Astrocyte (in vitro differentiated cells and primary cell): ENCODE results near the gene FIG4. TPM values are rescaled to one million over a fixed set of nuclear protein-coding genes. Genes with fewer than 3 reads are reported as not detected.

Experiments used
- DNase-seq: peaks from one replicate; pipeline ENCODE4 v3.0.0-alpha.2; 2010; ENCODE audit warnings: low read depth
- FAIRE-seq: peaks from 2 replicates; lab custom pipeline; 2011; peaks lifted over from hg19 to GRCh38; lab: Jason Lieb, UNC
- H2AFZ ChIP-seq: 2 replicates; pipeline ENCODE4 v1.6.0; 2012; ENCODE audit warnings: low read depth, low read length, inconsistent platforms
- H3K27ac ChIP-seq: 2 replicates; pipeline ENCODE4 v1.5.1; 2011; ENCODE audit warnings: low read depth, low read length, inconsistent platforms
- H3K27me3 ChIP-seq: 2 replicates; pipeline ENCODE4 v1.6.0; 2011; ENCODE audit warnings: low read length, inconsistent platforms; ENCODE audit not compliant: insufficient read depth
- H3K36me3 ChIP-seq: 2 replicates; pipeline ENCODE4 v1.5.1; 2011; ENCODE audit warnings: low read length, inconsistent platforms; ENCODE audit not compliant: insufficient read depth
- H3K4me1 ChIP-seq: 2 replicates; pipeline ENCODE4 v1.5.1; 2011; ENCODE audit warnings: low read length, inconsistent platforms; ENCODE audit not compliant: insufficient read depth
- H3K4me2 ChIP-seq: 2 replicates; pipeline ENCODE4 v1.6.0; 2012; ENCODE audit warnings: low read length, inconsistent platforms
- H3K4me3 ChIP-seq: 2 replicates; pipeline ENCODE4 v1.5.1; 2011; ENCODE audit warnings: low read depth, mild to moderate bottlenecking, low read length, inconsistent platforms; ENCODE audit not compliant: insufficient read depth
- H3K79me2 ChIP-seq: 2 replicates; pipeline ENCODE4 v1.6.0; 2012; ENCODE audit warnings: mild to moderate bottlenecking, low read length, inconsistent platforms; ENCODE audit not compliant: insufficient read depth
- H3K9ac ChIP-seq: 2 replicates; pipeline ENCODE4 v1.6.0; 2012; ENCODE audit warnings: mild to moderate bottlenecking, low read length, inconsistent platforms
- H3K9me3 ChIP-seq: 2 replicates; pipeline ENCODE4 v1.5.1; 2012; ENCODE audit warnings: low read depth, mild to moderate bottlenecking, low read length, inconsistent platforms; ENCODE audit not compliant: insufficient read depth
- H4K20me1 ChIP-seq: 2 replicates; pipeline ENCODE4 v1.6.0; 2012; ENCODE audit warnings: low read length, inconsistent platforms; ENCODE audit not compliant: insufficient read depth
- H3K27ac Mint-ChIP-seq: one replicate; pipeline ENCODE4 v1.8.0; 2021; ENCODE audit warnings: mild to moderate bottlenecking, mixed read lengths; ENCODE audit not compliant: unreplicated experiment
- H3K27me3 Mint-ChIP-seq: one replicate; pipeline ENCODE4 v1.8.0; 2021; ENCODE audit warnings: low read depth, mixed read lengths; ENCODE audit not compliant: unreplicated experiment
- H3K36me3 Mint-ChIP-seq: one replicate; pipeline ENCODE4 v1.8.0; 2021; ENCODE audit warnings: low read depth, mixed read lengths; ENCODE audit not compliant: unreplicated experiment
- H3K4me1 Mint-ChIP-seq: one replicate; pipeline ENCODE4 v1.8.0; 2021; ENCODE audit warnings: low read depth, mixed read lengths; ENCODE audit not compliant: unreplicated experiment
- H3K4me3 Mint-ChIP-seq: one replicate; pipeline ENCODE4 v1.8.0; 2021; ENCODE audit warnings: mild to moderate bottlenecking, moderate library complexity, mixed read lengths; ENCODE audit not compliant: unreplicated experiment
- H3K9me3 Mint-ChIP-seq: one replicate; pipeline ENCODE4 v1.8.0; 2021; ENCODE audit warnings: mild to moderate bottlenecking, mixed read lengths; ENCODE audit not compliant: unreplicated experiment
- CTCF ChIP-seq: IDR thresholded peaks from 2 replicates; pipeline ENCODE4 v1.5.1; 2011; ENCODE audit warnings: low read depth, mild to moderate bottlenecking, inconsistent platforms, low read length, moderate library complexity; ENCODE audit not compliant: insufficient read depth
- EZH2 ChIP-seq: IDR thresholded peaks from 2 replicates; pipeline ENCODE4 v1.6.1; 2012; ENCODE audit warnings: mild to moderate bottlenecking, low read length, inconsistent platforms; ENCODE audit not compliant: insufficient read depth
- total RNA-seq: library from RNA; stranded (reverse); gene quantifications from 2 replicates; pipeline ENCODE4 v1.2.1, GENCODE V29; 2021

Gene FIG4
- total RNA-seq, 1 donor from 2014 or later: 8.4 TPM

- Histone ChIP-seq H3K27me3 (no peaks in the 10 kb centered on the region), H3K9ac (no peak overlapping the region), H3K36me3 (no peaks in the 10 kb centered on the region), H3K9me3 (no peaks in the 10 kb centered on the region), H3K4me3 (no peak overlapping the region), H3K79me2 (no peaks in the 10 kb centered on the region), H3K4me2 (no peak overlapping the region), H3K4me1 (no peaks in the 10 kb centered on the region), H4K20me1 (no peaks in the 10 kb centered on the region), H2AFZ (no peak overlapping the region), H3K27ac (no peak overlapping the region)
- Mint-ChIP-seq H3K4me3 (no peak overlapping the region), H3K9me3 (peaks cover 1% of the 10 kb centered on the region), H3K27ac (no peak overlapping the region), H3K4me1 (no peaks in the 10 kb centered on the region), H3K36me3 (peaks cover 5% of the 10 kb centered on the region), H3K27me3 (no peaks in the 10 kb centered on the region)
- TF ChIP-seq EZH2 (no peak), CTCF (no peak)
- DNase-seq (no peak), FAIRE-seq (no peak)
Measured at GRCh38 chr6:109816452-109817374, 125.6 kb downstream of the FIG4 start.

- Histone ChIP-seq H4K20me1 (no peaks in the 10 kb centered on the region), H3K9me3 (no peaks in the 10 kb centered on the region), H3K4me3 (no peak overlapping the region), H3K27me3 (no peaks in the 10 kb centered on the region), H2AFZ (no peak overlapping the region), H3K9ac (no peak overlapping the region), H3K36me3 (no peaks in the 10 kb centered on the region), H3K79me2 (no peaks in the 10 kb centered on the region), H3K4me1 (peaks cover 6% of the 10 kb centered on the region), H3K27ac (no peak overlapping the region), H3K4me2 (no peak overlapping the region)
- no peak overlapping the region for H3K4me3 Mint-ChIP-seq
- no peaks in the 10 kb centered on the region for H3K27me3 Mint-ChIP-seq
- H3K9me3 Mint-ChIP-seq: no peaks in the 10 kb centered on the region
- TF ChIP-seq CTCF (no peak), EZH2 (no peak)
- peaks cover 9% of the 10 kb centered on the region for H3K36me3 Mint-ChIP-seq
- DNase-seq (no peak), FAIRE-seq (no peak)
- no peak overlapping the region for H3K27ac Mint-ChIP-seq
- H3K4me1 Mint-ChIP-seq: no peaks in the 10 kb centered on the region
Measured at GRCh38 chr6:109820706-109821350, 129.7 kb downstream of the FIG4 start.
